ENCODE data around the gene FGGY.

- TF ChIP-seq EZH2 (IDR thresholded peaks at IDR 0.05; ENCODE audit: borderline replicate concordance, low read depth, low read length, severe bottlenecking): no peak
- no peak for TF ChIP-seq CTCF (IDR thresholded peaks at IDR 0.05; ENCODE audit: borderline replicate concordance, extremely low read depth, low read length, poor library complexity, severe bottlenecking)
Measured at GRCh38 chr1:59755069-59755685, 458.3 kb downstream of the FGGY start.

Data from DND-41 (cell line).